K562 (cell line): ENCODE measurements around the gene RBFOX1. TPM values are rescaled to one million over a fixed set of nuclear protein-coding genes. Genes with fewer than 3 reads are reported as not detected.

ENCODE experiments used
- ATAC-seq: fragments of 200-7000 bp; cut with Tn5 transposase; 3 replicates; pipeline ENCODE4 v1.9.1; 2020; ENCODE audit warnings: moderate library complexity
- BruUV-seq: library from RNA; stranded (reverse); fragments of 400-500 nt; replicated peaks from 2 replicates; lab custom pipeline; 2021; lab: Mats Ljungman, UMichigan
- CTCF ChIA-PET: fragments of 300-600 bp; formaldehyde crosslinking; extraction: SDS; loops from one replicate; lab custom pipeline; 2021; ENCODE audit warnings: low intra/inter-chr PET ratio; lab: Yijun Ruan, JAX
- POLR2A ChIA-PET: fragments of 300-600, 350-650 bp; sonication (Branson Sonifier 250); formaldehyde crosslinking; extraction: SDS; loops from one replicate; lab custom pipeline; 2021; ENCODE audit warnings: antibody characterized with exemption, inconsistent platforms; lab: Yijun Ruan, JAX
- DNase-seq, 4 experiments: peaks; one replicate each; pipeline versions ENCODE4 v3.0.0 to v3.0.0-alpha.2; 2011 to 2018; ENCODE audit warnings: low spot score in 3 of 4, mixed read lengths in 3 of 4; ENCODE audit errors: extremely low read depth in 1 of 4
- FAIRE-seq: peaks from 2 replicates; lab custom pipeline; 2011; peaks lifted over from hg19 to GRCh38; lab: Jason Lieb, UNC
- H2AFZ ChIP-seq: 2 replicates; pipeline ENCODE4 v1.6.0; 2011; ENCODE audit warnings: low read depth, low read length, control low read depth, inconsistent platforms
- H3K27ac ChIP-seq: fragments of 200-600 bp; 3 replicates; pipeline ENCODE4 v1.8.0; 2011; ENCODE audit warnings: low read depth, mild to moderate bottlenecking, control low read depth, inconsistent platforms, low read length, moderate library complexity, mixed read lengths; ENCODE audit errors: extremely low read depth
- H3K27me3 ChIP-seq, 2 experiments: fragments of 300-600 bp in 1 of 2; 2 replicates in 1 of 2; 3 replicates in 1 of 2; pipeline versions ENCODE4 v1.6.0 to v1.8.0; 2011; ENCODE audit warnings: inconsistent platforms in 2 of 2, low read length in 2 of 2, mild to moderate bottlenecking in 1 of 2, mixed read lengths in 1 of 2, moderate library complexity in 1 of 2; ENCODE audit not compliant: control insufficient read depth in 2 of 2, insufficient read depth in 2 of 2
- H3K36me3 ChIP-seq: fragments of 300-600 bp; 3 replicates; pipeline ENCODE4 v1.8.0; 2011; ENCODE audit warnings: mild to moderate bottlenecking, low read length, inconsistent platforms; ENCODE audit not compliant: control insufficient read depth, insufficient read depth
- H3K4me1 ChIP-seq, 2 experiments: fragments of 200-600 bp in 1 of 2; replicated peaks in 1 of 2; 2 replicates in 1 of 2; 3 replicates in 1 of 2; pipeline versions ENCODE4 v1.5.1 to v1.8.0; 2011; ENCODE audit warnings: inconsistent platforms in 2 of 2, low read length in 2 of 2, mild to moderate bottlenecking in 1 of 2, mixed read lengths in 1 of 2, moderate library complexity in 1 of 2; ENCODE audit not compliant: control insufficient read depth in 2 of 2, insufficient read depth in 2 of 2
- H3K4me2 ChIP-seq: 2 replicates; pipeline ENCODE4 v1.6.1; 2011; ENCODE audit warnings: low read length, control low read depth, inconsistent platforms, mixed read lengths; ENCODE audit not compliant: insufficient read depth
- H3K4me3 ChIP-seq: fragments of 200-600 bp; sonication (generic), shearing (Covaris generic); 2 replicates; pipeline ENCODE4 v1.5.1; 2016; ENCODE audit warnings: control low read depth, inconsistent platforms
- H3K79me2 ChIP-seq: fragments of 200-600 bp; 3 replicates; pipeline ENCODE4 v1.8.0; 2011; ENCODE audit warnings: low read length, inconsistent platforms; ENCODE audit not compliant: control insufficient read depth, insufficient read depth
- H3K9ac ChIP-seq, 2 experiments: 2 replicates each; pipeline versions ENCODE4 v1.6.0 to v1.6.1; 2011; ENCODE audit warnings: low read depth in 2 of 2, low read length in 2 of 2, control low read depth in 1 of 2, inconsistent platforms in 1 of 2, mild to moderate bottlenecking in 1 of 2, mixed read lengths in 1 of 2; ENCODE audit not compliant: insufficient read depth in 1 of 2
- H3K9me1 ChIP-seq: one replicate; pipeline ENCODE4 v1.6.0; 2011; ENCODE audit warnings: inconsistent platforms, mild to moderate bottlenecking, low read length, moderate library complexity; ENCODE audit not compliant: control insufficient read depth, insufficient read depth
- H3K9me3 ChIP-seq: replicated peaks from 2 replicates; pipeline ENCODE4 v1.5.1; 2011; ENCODE audit warnings: low read depth, low read length, inconsistent platforms; ENCODE audit not compliant: control insufficient read depth, insufficient read depth
- H4K20me1 ChIP-seq: replicated peaks from 2 replicates; pipeline ENCODE4 v1.6.1; 2011; ENCODE audit warnings: low read length, inconsistent platforms, mixed read lengths; ENCODE audit not compliant: control insufficient read depth, insufficient read depth
- CBFB ChIP-seq: sonication (generic); formaldehyde crosslinking; IDR thresholded peaks from 2 replicates; pipeline ENCODE4 v1.4.0; 2020; ENCODE audit warnings: mild to moderate bottlenecking, missing genetic modification reagents
- CXXC5 ChIP-seq: fragments of 250-450 bp; sonication (Bioruptor Pico); IDR thresholded peaks from 2 replicates; pipeline ENCODE4 v1.8.0; 2022; ENCODE audit warnings: inconsistent platforms, mild to moderate bottlenecking, moderate library complexity
- SRSF3 ChIP-seq: fragments of 200-400 bp; formaldehyde crosslinking; IDR thresholded peaks from 2 replicates; pipeline ENCODE4 v1.6.1; 2016; ENCODE audit warnings: mild to moderate bottlenecking, low read length, moderate library complexity; ENCODE audit not compliant: insufficient read depth
- WGBS: fragments of 100-300 bp; shearing (Covaris generic); methylation state at CpG from one replicate; pipeline ENCODE4 v1.1.6; 2016; ENCODE audit warnings: low coverage, mixed read lengths; ENCODE audit not compliant: insufficient coverage; ENCODE audit errors: missing lambda C conversion rate; 5-methylcytosine and 5-hydroxymethylcytosine counted together
- in situ Hi-C: fragments of 300-500 bp; cut with MboI; formaldehyde crosslinking; loops from 4 replicates; pipeline ENCODE4 v1.15.0; 2018; ENCODE audit warnings: inconsistent platforms, mixed read lengths
- intact Hi-C: fragments of 100-400 bp; cut with micrococcal nuclease; formaldehyde crosslinking; loops from 2 replicates; pipeline ENCODE4 v1.14.2; 2022
- polyA plus RNA-seq, 8 experiments: library from polyadenylated mRNA; depleted of rRNA in 4 of 8; stranded (reverse) in 5 of 8; unstranded in 3 of 8; fragments of >200 nt; fragmentation: Nextera tagmentation in 2 of 8; fragmentation: Illumina TruSeq in 1 of 8; extraction: Ambion mirVana in 2 of 8; extraction: Trizol in 1 of 8; gene quantifications; 2 replicates each; pipeline versions ENCODE4 v1.2.1 to v1.2.3, GENCODE V29; 2011 to 2014; ENCODE audit warnings: inconsistent platforms in 1 of 8, missing spikeins in 1 of 8
- total RNA-seq, 7 experiments: library from RNA; depleted of rRNA in 6 of 7; stranded (reverse); fragments of >200 nt in 6 of 7; fragmentation: Illumina TruSeq in 2 of 7; extraction: Trizol in 2 of 7; gene quantifications; 2 replicates each; pipeline versions ENCODE4 v1.2.1 to v1.2.3, GENCODE V29; 2011 to 2021; ENCODE audit warnings: low replicate concordance in 1 of 7
- TF ChIP-seq, protein P1 (sequence below), 2 experiments: IDR thresholded peaks; 2 replicates each; pipeline ENCODE4 v1.6.1; 2011; ENCODE audit warnings: borderline replicate concordance in 1 of 2, control low read depth in 1 of 2, low read depth in 1 of 2, low read length in 1 of 2, mild to moderate bottlenecking in 1 of 2, mixed read lengths in 1 of 2, moderate library complexity in 1 of 2; ENCODE audit not compliant: insufficient read depth in 1 of 2, insufficient read length in 1 of 2, poor library complexity in 1 of 2, severe bottlenecking in 1 of 2; ENCODE audit errors: extremely low read depth in 1 of 2
- TF ChIP-seq, protein P2 (sequence below), 2 experiments: fragments of 450-650 bp; IDR thresholded peaks; 2 replicates each; pipeline ENCODE4 v1.6.1; 2016; ENCODE audit warnings: mild to moderate bottlenecking in 2 of 2, borderline replicate concordance in 1 of 2, low read depth in 1 of 2, moderate library complexity in 1 of 2
- TF ChIP-seq, protein P3 (sequence below): fragments of 450-650 bp; IDR thresholded peaks from 2 replicates; pipeline ENCODE4 v1.6.1; 2018; ENCODE audit not compliant: partially characterized antibody

The RBFOX1 gene
- total and polyA plus RNA-seq, 9 of the 15 experiments (the other 6 are each of a cell fraction or from before 2014, with no cell fraction given): 0.03 TPM; not detected in 8

DNA sequence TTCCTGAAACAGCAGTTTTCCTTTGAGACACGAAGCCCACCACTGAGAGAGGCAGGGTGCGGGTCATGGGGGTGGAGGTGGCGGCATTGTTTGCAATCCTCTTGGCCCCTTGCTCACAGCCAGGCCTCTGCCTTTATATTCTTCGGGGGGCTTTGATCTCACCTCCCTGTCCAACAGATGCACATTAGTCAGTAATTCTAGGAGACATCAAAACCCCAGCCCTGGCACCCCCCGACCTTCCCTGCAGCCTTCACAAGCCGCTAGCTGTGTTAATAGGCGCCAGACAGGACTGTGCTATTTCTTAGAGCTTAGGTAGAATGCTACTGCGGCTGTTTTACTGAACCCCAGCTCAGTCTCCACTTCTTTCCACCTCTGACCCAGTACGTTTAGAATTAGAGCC lies 212.6 kb downstream of the RBFOX1 start:
- Histone ChIP-seq H3K36me3 (no peaks in the 10 kb centered on the region), H3K4me1 (no peaks in the 10 kb centered on the region), H3K9me3 (no peaks in the 10 kb centered on the region), H2AFZ (no peak overlapping the region), H3K4me2 (no peak overlapping the region), H3K79me2 (no peaks in the 10 kb centered on the region), H3K27ac (no peak overlapping the region), H3K4me3 (no peak overlapping the region), H3K9me1 (no peaks in the 10 kb centered on the region), H4K20me1 (no peaks in the 10 kb centered on the region), H3K27me3 (peaks cover 8 to 9% of the 10 kb centered on the region in 2 experiments; a peak in 4 of 5 replicates), H3K9ac (no peak overlapping the region)
- ChIA-PET POLR2A (interaction anchor here (0.6 to 0.9 kb wide), 2 partner anchors 12 to 860 kb away, joined by 3 to 4 read pairs; no protein-coding TSS in a partner anchor), CTCF (no interaction called here)
- 2% methylated on average over 9 of the region's 9 CpGs for WGBS
- no peak for DNase-seq
- in situ Hi-C loops (no loop called here), intact Hi-C loops (no loop called here)
- no peak for ATAC-seq
- TF ChIP-seq CXXC5 (CRISPR knock-in tag): no peak
- TF ChIP-seq, protein P1, sequence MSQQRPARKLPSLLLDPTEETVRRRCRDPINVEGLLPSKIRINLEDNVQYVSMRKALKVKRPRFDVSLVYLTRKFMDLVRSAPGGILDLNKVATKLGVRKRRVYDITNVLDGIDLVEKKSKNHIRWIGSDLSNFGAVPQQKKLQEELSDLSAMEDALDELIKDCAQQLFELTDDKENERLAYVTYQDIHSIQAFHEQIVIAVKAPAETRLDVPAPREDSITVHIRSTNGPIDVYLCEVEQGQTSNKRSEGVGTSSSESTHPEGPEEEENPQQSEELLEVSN (IDR thresholded peaks at IDR 0.05; ENCODE audit: borderline replicate concordance in 1 of 2, extremely low read depth in 1 of 2, insufficient read depth in 1 of 2, insufficient read length in 1 of 2, low read depth in 1 of 2, low read length in 1 of 2, poor library complexity in 1 of 2, severe bottlenecking in 1 of 2): no peak
- TF ChIP-seq, protein P2, sequence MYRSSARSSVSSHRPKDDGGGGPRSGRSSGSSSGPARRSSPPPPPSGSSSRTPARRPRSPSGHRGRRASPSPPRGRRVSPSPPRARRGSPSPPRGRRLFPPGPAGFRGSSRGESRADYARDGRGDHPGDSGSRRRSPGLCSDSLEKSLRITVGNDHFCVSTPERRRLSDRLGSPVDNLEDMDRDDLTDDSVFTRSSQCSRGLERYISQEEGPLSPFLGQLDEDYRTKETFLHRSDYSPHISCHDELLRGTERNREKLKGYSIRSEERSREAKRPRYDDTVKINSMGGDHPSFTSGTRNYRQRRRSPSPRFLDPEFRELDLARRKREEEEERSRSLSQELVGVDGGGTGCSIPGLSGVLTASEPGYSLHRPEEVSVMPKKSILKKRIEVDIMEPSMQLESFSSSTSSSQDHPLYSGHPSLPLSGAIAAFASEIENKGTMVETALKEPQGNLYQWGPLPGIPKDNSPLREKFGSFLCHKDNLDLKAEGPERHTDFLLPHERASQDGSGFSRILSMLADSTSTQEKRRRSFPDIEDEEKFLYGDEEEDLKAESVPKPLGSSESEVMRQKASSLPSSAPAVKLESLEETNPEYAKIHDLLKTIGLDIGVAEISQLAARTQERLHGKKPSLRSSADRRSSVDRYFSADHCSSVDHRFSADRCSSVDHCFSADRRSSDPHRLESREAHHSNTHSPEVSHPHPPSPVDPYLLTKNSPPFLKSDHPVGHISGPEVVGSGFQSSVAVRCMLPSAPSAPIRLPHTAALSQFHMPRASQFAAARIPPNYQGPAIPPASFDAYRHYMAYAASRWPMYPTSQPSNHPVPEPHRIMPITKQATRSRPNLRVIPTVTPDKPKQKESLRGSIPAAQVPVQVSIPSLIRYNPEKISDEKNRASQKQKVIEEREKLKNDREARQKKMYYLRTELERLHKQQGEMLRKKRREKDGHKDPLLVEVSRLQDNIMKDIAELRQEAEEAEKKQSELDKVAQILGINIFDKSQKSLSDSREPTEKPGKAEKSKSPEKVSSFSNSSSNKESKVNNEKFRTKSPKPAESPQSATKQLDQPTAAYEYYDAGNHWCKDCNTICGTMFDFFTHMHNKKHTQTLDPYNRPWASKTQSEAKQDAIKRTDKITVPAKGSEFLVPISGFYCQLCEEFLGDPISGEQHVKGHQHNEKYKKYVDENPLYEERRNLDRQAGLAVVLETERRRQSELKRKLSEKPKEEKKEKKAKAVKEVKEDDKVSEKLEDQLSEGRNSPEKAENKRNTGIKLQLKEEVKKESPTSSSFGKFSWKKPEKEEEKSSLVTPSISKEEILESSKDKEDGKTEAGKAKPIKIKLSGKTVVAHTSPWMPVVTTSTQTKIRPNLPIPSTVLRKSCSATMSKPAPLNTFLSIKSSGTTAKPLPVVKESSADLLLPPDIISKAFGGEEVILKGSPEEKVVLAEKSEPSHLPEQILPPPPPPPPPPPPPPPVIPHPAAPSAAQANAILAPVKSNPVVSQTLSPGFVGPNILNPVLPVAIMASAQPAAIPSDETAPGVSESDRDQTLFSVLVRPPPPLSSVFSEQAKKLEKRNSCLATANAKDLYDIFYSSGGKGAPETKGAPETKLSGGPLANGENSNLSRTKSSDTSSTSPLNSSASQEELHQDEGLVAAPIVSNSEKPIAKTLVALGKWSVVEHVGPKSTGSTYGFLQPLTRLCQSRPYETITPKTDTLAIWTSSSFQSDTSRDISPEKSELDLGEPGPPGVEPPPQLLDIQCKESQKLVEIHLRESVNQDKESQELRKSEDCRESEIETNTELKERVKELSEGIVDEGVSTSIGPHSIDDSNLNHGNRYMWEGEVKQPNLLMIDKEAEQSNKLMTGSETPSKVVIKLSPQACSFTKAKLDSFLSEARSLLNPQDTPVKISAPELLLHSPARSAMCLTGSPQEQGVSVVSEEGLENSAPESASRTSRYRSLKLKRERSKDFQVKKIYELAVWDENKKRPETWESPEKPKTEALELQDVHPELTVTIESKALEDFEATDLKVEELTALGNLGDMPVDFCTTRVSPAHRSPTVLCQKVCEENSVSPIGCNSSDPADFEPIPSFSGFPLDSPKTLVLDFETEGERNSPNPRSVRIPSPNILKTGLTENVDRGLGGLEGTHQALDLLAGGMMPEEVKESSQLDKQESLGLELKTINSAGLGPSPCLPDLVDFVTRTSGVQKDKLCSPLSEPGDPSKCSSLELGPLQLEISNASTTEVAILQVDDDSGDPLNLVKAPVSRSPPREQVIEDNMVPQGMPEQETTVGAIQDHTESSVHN (IDR thresholded peaks at IDR 0.05; ENCODE audit: borderline replicate concordance in 1 of 2, low read depth in 1 of 2): no peak
- TF ChIP-seq, protein P3, sequence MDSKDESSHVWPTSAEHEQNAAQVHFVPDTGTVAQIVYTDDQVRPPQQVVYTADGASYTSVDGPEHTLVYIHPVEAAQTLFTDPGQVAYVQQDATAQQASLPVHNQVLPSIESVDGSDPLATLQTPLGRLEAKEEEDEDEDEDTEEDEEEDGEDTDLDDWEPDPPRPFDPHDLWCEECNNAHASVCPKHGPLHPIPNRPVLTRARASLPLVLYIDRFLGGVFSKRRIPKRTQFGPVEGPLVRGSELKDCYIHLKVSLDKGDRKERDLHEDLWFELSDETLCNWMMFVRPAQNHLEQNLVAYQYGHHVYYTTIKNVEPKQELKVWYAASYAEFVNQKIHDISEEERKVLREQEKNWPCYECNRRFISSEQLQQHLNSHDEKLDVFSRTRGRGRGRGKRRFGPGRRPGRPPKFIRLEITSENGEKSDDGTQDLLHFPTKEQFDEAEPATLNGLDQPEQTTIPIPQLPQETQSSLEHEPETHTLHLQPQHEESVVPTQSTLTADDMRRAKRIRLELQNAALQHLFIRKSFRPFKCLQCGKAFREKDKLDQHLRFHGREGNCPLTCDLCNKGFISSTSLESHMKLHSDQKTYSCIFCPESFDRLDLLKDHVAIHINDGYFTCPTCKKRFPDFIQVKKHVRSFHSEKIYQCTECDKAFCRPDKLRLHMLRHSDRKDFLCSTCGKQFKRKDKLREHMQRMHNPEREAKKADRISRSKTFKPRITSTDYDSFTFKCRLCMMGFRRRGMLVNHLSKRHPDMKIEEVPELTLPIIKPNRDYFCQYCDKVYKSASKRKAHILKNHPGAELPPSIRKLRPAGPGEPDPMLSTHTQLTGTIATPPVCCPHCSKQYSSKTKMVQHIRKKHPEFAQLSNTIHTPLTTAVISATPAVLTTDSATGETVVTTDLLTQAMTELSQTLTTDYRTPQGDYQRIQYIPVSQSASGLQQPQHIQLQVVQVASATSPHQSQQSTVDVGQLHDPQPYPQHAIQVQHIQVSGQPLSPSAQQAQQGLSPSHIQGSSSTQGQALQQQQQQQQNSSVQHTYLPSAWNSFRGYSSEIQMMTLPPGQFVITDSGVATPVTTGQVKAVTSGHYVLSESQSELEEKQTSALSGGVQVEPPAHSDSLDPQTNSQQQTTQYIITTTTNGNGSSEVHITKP: no peak
- TF ChIP-seq SRSF3: no peak
- no peak for TF ChIP-seq CBFB
- no TSS peak for BruUV-seq
- FAIRE-seq: no peak
